Lower leg skin (tissue), 4 donors: ENCODE results near the gene PCDH12. TPM values are rescaled to one million over a fixed set of nuclear protein-coding genes. Genes with fewer than 3 reads are reported as not detected.

Experiments used
- DNase-seq, 2 donors: peaks; one replicate each; pipeline ENCODE4 v3.0.0-alpha.2; 2019; ENCODE audit warnings: low spot score in 2 of 2
- H3K4me3 ChIP-seq: fragments of 200-600 bp; sonication (generic); 2 replicates; pipeline ENCODE4 v1.5.1; 2017; ENCODE audit warnings: mild to moderate bottlenecking, low read depth; ENCODE audit not compliant: poor library complexity, severe bottlenecking
- CTCF ChIP-seq, 3 donors: fragments of 450-650 bp; IDR thresholded peaks; one replicate each; pipeline ENCODE4 v1.5.1; 2016; ENCODE audit warnings: antibody characterized with exemption in 3 of 3, mild to moderate bottlenecking in 3 of 3, moderate library complexity in 2 of 3
- POLR2A ChIP-seq, 2 donors: fragments of 450-650 bp; IDR thresholded peaks; one replicate each; pipeline ENCODE4 v1.6.1; 2016 to 2017; ENCODE audit warnings: antibody characterized with exemption in 2 of 2, mild to moderate bottlenecking in 1 of 2, moderate library complexity in 1 of 2
- WGBS, 2 donors: methylation state at CpG; one replicate each; pipeline ENCODE4 v1.1.5; 2018; 5-methylcytosine and 5-hydroxymethylcytosine counted together
- intact Hi-C: fragments of 100-400 bp; cut with DNase I; formaldehyde crosslinking; loops from one replicate; pipeline ENCODE4 v1.15.0; 2023; ENCODE audit warnings: low total_unique reads
- total RNA-seq, 4 donors: library from RNA; depleted of rRNA; stranded (reverse); fragments of >200 nt; gene quantifications; one replicate each; pipeline ENCODE4 v1.1.0, GENCODE V29; 2016

The PCDH12 gene
- total RNA-seq, 4 donors from 2014 or later = 0.34 to 1.5 (median 0.54) TPM

GRCh38 chr5:142000173-142000572 is 42.2 kb upstream of the PCDH12 start:
- 38 to 41% methylated on average over 1 of the region's 1 CpG for WGBS, 2 donors
- no peak overlapping the region for H3K4me3 ChIP-seq
- DNase-seq = no peak
- TF ChIP-seq POLR2A (IDR thresholded peaks at IDR 0.05) (no peak), CTCF (IDR thresholded peaks at IDR 0.05) (no peak)
- intact Hi-C loops = no loop called here

GRCh38 chr5:141997358-141997960 is 39.5 kb upstream of the PCDH12 start:
- intact Hi-C loops = no loop called here
- TF ChIP-seq POLR2A (IDR thresholded peaks at IDR 0.05) (no peak), CTCF (IDR thresholded peaks at IDR 0.05) (no peak)
- H3K4me3 ChIP-seq = no peak overlapping the region
- WGBS, 2 donors = 68 to 72% methylated on average over 6 of the region's 6 CpGs
- no peak for DNase-seq

GRCh38 chr5:141995656-141996055 is 37.7 kb upstream of the PCDH12 start:
- WGBS, 2 donors = 93 to 97% methylated on average over 3 of the region's 3 CpGs
- H3K4me3 ChIP-seq = no peak overlapping the region
- no peak for TF ChIP-seq CTCF (IDR thresholded peaks at IDR 0.05)
- TF ChIP-seq POLR2A (IDR thresholded peaks at IDR 0.05) = no peak
- DNase-seq = no peak
- intact Hi-C loops = no loop called here

GRCh38 chr5:141994511-141995136 is 36.6 kb upstream of the PCDH12 start:
- no peak for DNase-seq
- no peak overlapping the region for H3K4me3 ChIP-seq
- intact Hi-C loops = loop anchor here (5.0 kb wide), 1 partner anchor 153 kb away; no protein-coding TSS in a partner anchor
- TF ChIP-seq POLR2A (IDR thresholded peaks at IDR 0.05) = no peak
- TF ChIP-seq CTCF (IDR thresholded peaks at IDR 0.05) = no peak
- WGBS, 2 donors = 61 to 74% methylated on average over 4 of the region's 4 CpGs

GRCh38 chr5:141992349-141992963 is 34.5 kb upstream of the PCDH12 start:
- 7 to 9% methylated on average over 2 of the region's 2 CpGs for WGBS, 2 donors
- peak; percentile 69 to 90 for DNase-seq
- intact Hi-C loops = loop anchor here (5.0 kb wide), 1 partner anchor 155 kb away; no protein-coding TSS in a partner anchor
- TF ChIP-seq POLR2A (IDR thresholded peaks at IDR 0.05) (no peak), CTCF (IDR thresholded peaks at IDR 0.05) (peak in 1 of 3 donors; percentile 10)
- no peak overlapping the region for H3K4me3 ChIP-seq
